ENCODE measurements around the gene LDHD. TPM values are rescaled to one million over a fixed set of nuclear protein-coding genes. Genes with fewer than 3 reads are reported as not detected.

The LDHD gene
- total and polyA plus RNA-seq, 12 donors = 60.7 to 135 (median 89.5) TPM

DNA sequence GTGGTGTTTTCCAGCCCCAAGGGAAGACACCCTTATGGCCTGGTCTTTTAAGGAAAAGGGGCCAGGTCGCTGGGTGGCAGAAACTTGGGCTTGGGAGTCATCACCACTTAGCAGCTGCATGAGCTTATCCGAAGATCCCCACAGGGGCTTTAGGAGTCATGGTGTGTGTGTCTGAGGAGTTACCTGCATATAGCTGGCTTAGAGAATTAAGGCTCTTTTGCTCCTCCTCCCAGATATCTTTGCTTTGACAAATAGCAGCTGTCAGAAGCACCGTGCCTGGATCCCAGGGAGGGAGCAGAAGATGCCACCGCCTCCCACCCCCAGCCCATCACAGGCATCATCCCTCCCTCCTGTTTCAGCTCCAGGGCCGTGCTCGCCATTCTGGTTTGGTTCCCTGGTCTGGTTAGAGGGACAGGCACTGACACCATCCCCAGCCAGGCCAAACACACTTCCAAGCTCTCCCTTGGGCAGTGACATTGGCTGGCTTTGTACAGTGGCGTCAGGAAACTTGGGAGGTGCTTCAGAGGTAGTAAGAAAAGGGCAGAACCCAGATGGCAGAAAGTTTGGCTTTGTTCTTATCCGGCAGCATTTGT is 17.4 kb downstream of the LDHD start:
- H3K27ac ChIP-seq = peak overlapping the region in 9 of 10 donors; percentile 55 to 89 (median 78)
- TF ChIP-seq, protein P1, sequence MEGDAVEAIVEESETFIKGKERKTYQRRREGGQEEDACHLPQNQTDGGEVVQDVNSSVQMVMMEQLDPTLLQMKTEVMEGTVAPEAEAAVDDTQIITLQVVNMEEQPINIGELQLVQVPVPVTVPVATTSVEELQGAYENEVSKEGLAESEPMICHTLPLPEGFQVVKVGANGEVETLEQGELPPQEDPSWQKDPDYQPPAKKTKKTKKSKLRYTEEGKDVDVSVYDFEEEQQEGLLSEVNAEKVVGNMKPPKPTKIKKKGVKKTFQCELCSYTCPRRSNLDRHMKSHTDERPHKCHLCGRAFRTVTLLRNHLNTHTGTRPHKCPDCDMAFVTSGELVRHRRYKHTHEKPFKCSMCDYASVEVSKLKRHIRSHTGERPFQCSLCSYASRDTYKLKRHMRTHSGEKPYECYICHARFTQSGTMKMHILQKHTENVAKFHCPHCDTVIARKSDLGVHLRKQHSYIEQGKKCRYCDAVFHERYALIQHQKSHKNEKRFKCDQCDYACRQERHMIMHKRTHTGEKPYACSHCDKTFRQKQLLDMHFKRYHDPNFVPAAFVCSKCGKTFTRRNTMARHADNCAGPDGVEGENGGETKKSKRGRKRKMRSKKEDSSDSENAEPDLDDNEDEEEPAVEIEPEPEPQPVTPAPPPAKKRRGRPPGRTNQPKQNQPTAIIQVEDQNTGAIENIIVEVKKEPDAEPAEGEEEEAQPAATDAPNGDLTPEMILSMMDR (IDR thresholded peaks at IDR 0.05) = no peak
- H3K9me3 ChIP-seq = no peaks in the 10 kb centered on the region
- WGBS, 2 donors = 57 to 73% methylated on average over 8 of the region's 8 CpGs
- no peaks in the 10 kb centered on the region for H3K27me3 ChIP-seq
- H3K4me1 ChIP-seq = peaks cover 20 to 47% (median 33%) of the 10 kb centered on the region in 9 donors
- H3K4me3 ChIP-seq = no peak overlapping the region
- peaks cover 0 to 27% (median 0%) of the 10 kb centered on the region in 9 donors for H3K36me3 ChIP-seq
- intact Hi-C loops (cut with DNase I) = no loop called here
- DNase-seq (no peak), ATAC-seq (peak; percentile 17 to 44 (median 24))

DNA sequence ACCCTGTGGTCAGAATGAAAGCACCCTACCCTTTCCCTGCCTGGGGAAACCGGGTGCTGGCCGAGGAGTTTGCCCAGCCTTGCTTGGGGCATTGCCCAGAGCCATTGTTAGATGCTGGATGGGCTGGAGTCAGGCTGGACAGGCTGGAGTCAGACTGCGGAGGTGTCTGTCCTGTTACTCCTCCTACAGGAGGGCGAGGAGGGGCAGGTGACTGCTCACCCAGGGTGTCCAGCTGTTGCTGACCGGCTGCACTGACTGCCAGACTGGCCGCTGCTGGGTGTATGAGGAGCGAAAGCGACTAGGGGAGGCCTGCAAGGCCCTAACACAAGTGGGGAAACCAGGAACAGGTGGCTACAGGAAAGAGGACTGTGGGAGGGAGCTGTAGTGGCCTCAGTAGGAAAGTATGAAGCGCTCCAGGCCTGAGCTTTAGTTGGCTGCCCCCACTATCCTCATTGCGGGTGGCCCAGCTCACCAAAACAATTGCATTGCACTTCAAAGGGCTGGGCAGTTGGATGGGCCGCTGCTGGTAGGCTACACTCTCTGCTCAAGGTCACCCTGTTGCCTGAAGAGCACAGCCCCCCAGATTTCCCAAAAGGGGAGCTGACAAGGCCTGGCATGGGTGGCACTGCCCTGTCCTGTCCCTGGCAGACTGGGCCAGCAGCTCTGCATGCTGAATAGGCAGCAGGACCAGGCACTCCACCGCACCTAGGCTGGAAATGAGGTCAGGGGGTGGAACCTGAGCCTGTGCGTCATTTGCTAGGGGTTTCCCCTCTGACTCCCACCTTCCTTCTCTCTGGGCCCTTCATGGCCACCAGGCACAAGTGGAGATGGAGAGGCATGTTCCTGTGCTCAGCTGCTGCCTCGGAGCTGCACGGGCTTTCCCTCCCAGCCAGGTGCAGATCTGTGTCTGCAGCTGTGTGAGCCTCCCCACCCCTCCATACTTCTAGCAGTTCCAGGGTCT is 18.4 kb downstream of the LDHD start:
- DNase-seq (no peak), ATAC-seq (peak in 6 of 8 donors; percentile 12 to 34 (median 24))
- Histone ChIP-seq H3K27me3 (no peaks in the 10 kb centered on the region), H3K4me3 (no peak overlapping the region), H3K27ac (peak overlapping the region in 9 of 10 donors; percentile 24 to 89 (median 76)), H3K9me3 (no peaks in the 10 kb centered on the region), H3K4me1 (peaks cover 20 to 54% (median 33%) of the 10 kb centered on the region in 9 donors), H3K36me3 (peaks cover 0 to 35% (median 4%) of the 10 kb centered on the region in 9 donors)
- WGBS, 2 donors = 72 to 79% methylated on average over 15 of the region's 15 CpGs
- intact Hi-C loops (cut with DNase I) = no loop called here
- TF ChIP-seq, protein P1 (IDR thresholded peaks at IDR 0.05) = no peak

DNA sequence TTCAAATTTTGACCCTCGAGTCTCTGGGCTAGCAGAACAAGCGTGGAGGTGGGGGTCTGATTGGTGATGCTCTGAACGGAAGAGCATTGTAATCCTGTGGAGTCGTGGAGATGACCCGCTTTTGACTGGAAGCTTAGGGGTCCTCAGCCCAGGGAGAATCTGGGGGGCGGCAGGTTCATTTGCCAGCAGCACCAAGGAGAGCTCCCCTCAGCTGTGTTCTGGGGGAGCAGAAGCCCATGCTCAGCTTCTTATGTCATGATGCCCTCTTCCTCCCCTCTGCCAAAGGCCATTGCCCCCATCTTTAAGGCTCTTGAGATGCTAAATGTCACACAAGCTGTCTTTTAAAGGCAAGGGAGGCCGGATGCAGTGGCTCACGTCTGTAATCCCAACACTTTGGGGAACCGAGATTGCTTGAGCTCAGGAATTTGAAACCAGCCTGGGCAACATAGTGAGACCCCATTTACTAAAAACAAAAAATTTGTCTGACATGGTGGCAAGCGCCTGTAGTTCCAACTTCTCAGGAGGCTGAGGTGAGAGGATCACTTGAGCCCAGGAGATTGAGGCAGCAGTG is 19.3 kb downstream of the LDHD start:
- H3K9me3 ChIP-seq = no peaks in the 10 kb centered on the region
- DNase-seq = no peak
- ATAC-seq = no peak
- no peak overlapping the region for H3K4me3 ChIP-seq
- H3K27me3 ChIP-seq = no peaks in the 10 kb centered on the region
- H3K36me3 ChIP-seq = peaks cover 0 to 31% (median 4%) of the 10 kb centered on the region in 9 donors
- intact Hi-C loops (cut with DNase I) = no loop called here
- TF ChIP-seq, protein P1 (IDR thresholded peaks at IDR 0.05) = no peak
- WGBS, 2 donors = 95 to 96% methylated on average over 10 of the region's 10 CpGs
- H3K4me1 ChIP-seq = peaks cover 20 to 58% (median 35%) of the 10 kb centered on the region in 9 donors
- peak overlapping the region in 2 of 10 donors; percentile 79 to 82 for H3K27ac ChIP-seq

DNA sequence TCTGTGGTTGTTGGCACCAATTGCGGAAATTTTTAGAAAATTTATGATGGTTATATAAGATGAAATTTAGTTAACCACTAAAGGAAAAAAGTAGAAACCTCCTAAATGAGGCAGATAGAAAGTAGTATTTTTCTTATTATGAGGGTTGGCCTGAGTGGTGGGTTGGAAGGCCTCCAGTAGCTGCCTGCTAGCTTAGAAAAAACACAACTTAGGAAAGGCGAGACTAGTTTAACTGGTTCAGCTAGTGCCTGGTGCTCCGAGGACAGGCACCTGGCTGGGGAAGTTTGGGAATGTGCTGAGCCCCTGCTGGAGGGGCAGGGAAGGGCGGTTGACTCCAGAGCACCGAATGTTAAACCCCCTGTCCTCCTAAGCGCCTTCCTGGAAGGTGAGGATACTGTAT is 19.9 kb downstream of the LDHD start:
- peaks cover 0 to 31% (median 4%) of the 10 kb centered on the region in 9 donors for H3K36me3 ChIP-seq
- ATAC-seq = no peak
- intact Hi-C loops (cut with DNase I) = no loop called here
- TF ChIP-seq, protein P1 (IDR thresholded peaks at IDR 0.05) = peak in 1 of 9 donors; percentile 13
- no peak overlapping the region for H3K4me3 ChIP-seq
- no peak for DNase-seq
- no peak overlapping the region for H3K27ac ChIP-seq
- H3K9me3 ChIP-seq = no peaks in the 10 kb centered on the region
- WGBS, 2 donors = 89 to 96% methylated on average over 6 of the region's 6 CpGs
- peaks cover 20 to 58% (median 35%) of the 10 kb centered on the region in 9 donors for H3K4me1 ChIP-seq
- no peaks in the 10 kb centered on the region for H3K27me3 ChIP-seq

All from heart right ventricle (tissue), 16 donors.